IMR-90 (cell line): ENCODE measurements around the gene ATP6V0A4.

Experiments
- CTCF ChIP-seq: conservative IDR thresholded peaks from 2 replicates; pipeline ENCODE4 v1.5.1; 2012; ENCODE audit warnings: mild to moderate bottlenecking, low read depth, low read length, improper control_type of control experiment
- MAFK ChIP-seq: IDR thresholded peaks from 2 replicates; pipeline ENCODE4 v1.6.1; 2012; ENCODE audit warnings: low read depth, low read length, improper control_type of control experiment

DNA sequence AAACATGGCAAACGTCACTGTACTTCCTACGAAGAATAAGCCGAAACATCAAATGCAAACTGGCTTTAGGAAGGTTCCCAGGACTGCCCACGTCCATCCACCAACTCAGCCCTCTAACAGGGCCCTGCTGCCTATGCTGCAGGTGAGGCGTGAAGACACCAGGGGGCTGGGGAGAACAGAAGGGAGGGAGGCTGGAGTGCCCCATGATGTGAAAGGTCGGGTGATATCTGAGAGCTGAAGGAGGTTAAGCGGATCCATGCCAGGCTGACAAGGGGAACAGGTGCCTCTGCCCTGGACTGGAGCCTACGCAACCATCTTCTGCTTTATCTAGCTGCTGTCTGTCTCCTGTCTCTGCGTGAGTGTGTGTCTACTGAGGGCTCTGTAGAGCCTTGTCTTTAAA, 40.2 kb upstream of the ATP6V0A4 start:
- TF ChIP-seq CTCF (no peak), MAFK (no peak)
